Measurements from ENCODE around the gene ANKRD12.

ANKRD12 gene

GRCh38 chr18:9287036-9287435 is 150.5 kb downstream of the ANKRD12 start:
- Histone ChIP-seq H3K4me3 (ENCODE audit: extremely low read depth, insufficient read depth, low read length, poor library complexity, severe bottlenecking) (no peak overlapping the region), H3K27ac (ENCODE audit: low read depth, low read length, severe bottlenecking) (no peak overlapping the region), H3K36me3 (ENCODE audit: control insufficient read depth, insufficient read depth, low read length) (no peaks in the 10 kb centered on the region), H3K4me1 (ENCODE audit: control insufficient read depth, insufficient read depth, low read length, poor library complexity, severe bottlenecking) (peaks cover 4% of the 10 kb centered on the region), H3K9me3 (ENCODE audit: control insufficient read depth, low read length) (no peaks in the 10 kb centered on the region)
- 100% methylated on average over 2 of the region's 7 CpGs; no CpG with 5 or more reads in 1 of the 2 experiments for WGBS, 2 experiments (ENCODE audit: insufficient coverage in 2 of 2)

GRCh38 chr18:9289698-9290097 is 153.1 kb downstream of the ANKRD12 start:
- H3K4me3 ChIP-seq (ENCODE audit: extremely low read depth, insufficient read depth, low read length, poor library complexity, severe bottlenecking) = no peak overlapping the region
- peaks cover 13% of the 10 kb centered on the region for H3K9me3 ChIP-seq (ENCODE audit: control insufficient read depth, low read length)
- no peak overlapping the region for H3K27ac ChIP-seq (ENCODE audit: low read depth, low read length, severe bottlenecking)
- no peaks in the 10 kb centered on the region for H3K4me1 ChIP-seq (ENCODE audit: control insufficient read depth, insufficient read depth, low read length, poor library complexity, severe bottlenecking)
- no peaks in the 10 kb centered on the region for H3K36me3 ChIP-seq (ENCODE audit: control insufficient read depth, insufficient read depth, low read length)

GRCh38 chr18:9290156-9290555 is 153.6 kb downstream of the ANKRD12 start:
- H3K27ac ChIP-seq (ENCODE audit: low read depth, low read length, severe bottlenecking) = no peak overlapping the region
- no peaks in the 10 kb centered on the region for H3K36me3 ChIP-seq (ENCODE audit: control insufficient read depth, insufficient read depth, low read length)
- H3K4me3 ChIP-seq (ENCODE audit: extremely low read depth, insufficient read depth, low read length, poor library complexity, severe bottlenecking) = no peak overlapping the region
- peaks cover 13% of the 10 kb centered on the region for H3K9me3 ChIP-seq (ENCODE audit: control insufficient read depth, low read length)
- no peaks in the 10 kb centered on the region for H3K4me1 ChIP-seq (ENCODE audit: control insufficient read depth, insufficient read depth, low read length, poor library complexity, severe bottlenecking)

- Histone ChIP-seq H3K9me3 (ENCODE audit: control insufficient read depth, low read length) (peaks cover 25% of the 10 kb centered on the region), H3K4me1 (ENCODE audit: control insufficient read depth, insufficient read depth, low read length, poor library complexity, severe bottlenecking) (no peaks in the 10 kb centered on the region), H3K27ac (ENCODE audit: low read depth, low read length, severe bottlenecking) (no peak overlapping the region), H3K4me3 (ENCODE audit: extremely low read depth, insufficient read depth, low read length, poor library complexity, severe bottlenecking) (no peak overlapping the region), H3K36me3 (ENCODE audit: control insufficient read depth, insufficient read depth, low read length) (no peaks in the 10 kb centered on the region)
- WGBS, 2 experiments (ENCODE audit: insufficient coverage in 2 of 2) = 94 to 100% methylated on average over 2 of the region's 2 CpGs
These were observed 155.5 kb downstream of the ANKRD12 start for GRCh38 chr18:9292047-9292446.

- no peaks in the 10 kb centered on the region for H3K4me1 ChIP-seq (ENCODE audit: control insufficient read depth, insufficient read depth, low read length, poor library complexity, severe bottlenecking)
- H3K36me3 ChIP-seq (ENCODE audit: control insufficient read depth, insufficient read depth, low read length) = no peaks in the 10 kb centered on the region
- H3K27ac ChIP-seq (ENCODE audit: low read depth, low read length, severe bottlenecking) = no peak overlapping the region
- H3K9me3 ChIP-seq (ENCODE audit: control insufficient read depth, low read length) = peaks cover 25% of the 10 kb centered on the region
- no peak overlapping the region for H3K4me3 ChIP-seq (ENCODE audit: extremely low read depth, insufficient read depth, low read length, poor library complexity, severe bottlenecking)
- 100% methylated on average over 1 of the region's 1 CpG; no CpG with 5 or more reads in 1 of the 2 experiments for WGBS, 2 experiments (ENCODE audit: insufficient coverage in 2 of 2)
These were observed 157.4 kb downstream of the ANKRD12 start for GRCh38 chr18:9293948-9294347.

- 88 to 100% methylated on average over 10 to 12 of the region's 15 CpGs for WGBS, 2 experiments (ENCODE audit: insufficient coverage in 2 of 2)
- no peaks in the 10 kb centered on the region for H3K36me3 ChIP-seq (ENCODE audit: control insufficient read depth, insufficient read depth, low read length)
- no peak overlapping the region for H3K27ac ChIP-seq (ENCODE audit: low read depth, low read length, severe bottlenecking)
- no peaks in the 10 kb centered on the region for H3K4me1 ChIP-seq (ENCODE audit: control insufficient read depth, insufficient read depth, low read length, poor library complexity, severe bottlenecking)
- peaks cover 25% of the 10 kb centered on the region for H3K9me3 ChIP-seq (ENCODE audit: control insufficient read depth, low read length)
- no peak overlapping the region for H3K4me3 ChIP-seq (ENCODE audit: extremely low read depth, insufficient read depth, low read length, poor library complexity, severe bottlenecking)
These were observed 159.8 kb downstream of the ANKRD12 start for GRCh38 chr18:9296233-9297006.

- Histone ChIP-seq H3K4me1 (ENCODE audit: control insufficient read depth, insufficient read depth, low read length, poor library complexity, severe bottlenecking) (no peaks in the 10 kb centered on the region), H3K36me3 (ENCODE audit: control insufficient read depth, insufficient read depth, low read length) (no peaks in the 10 kb centered on the region), H3K27ac (ENCODE audit: low read depth, low read length, severe bottlenecking) (no peak overlapping the region), H3K9me3 (ENCODE audit: control insufficient read depth, low read length) (peaks cover 25% of the 10 kb centered on the region), H3K4me3 (ENCODE audit: extremely low read depth, insufficient read depth, low read length, poor library complexity, severe bottlenecking) (no peak overlapping the region)
- 97 to 98% methylated on average over 21 to 22 of the region's 24 CpGs for WGBS, 2 experiments (ENCODE audit: insufficient coverage in 2 of 2)
These were observed 160.4 kb downstream of the ANKRD12 start for GRCh38 chr18:9297007-9297393.

- Histone ChIP-seq H3K9me3 (ENCODE audit: control insufficient read depth, low read length) (peaks cover 7% of the 10 kb centered on the region), H3K4me1 (ENCODE audit: control insufficient read depth, insufficient read depth, low read length, poor library complexity, severe bottlenecking) (no peaks in the 10 kb centered on the region), H3K27ac (ENCODE audit: low read depth, low read length, severe bottlenecking) (no peak overlapping the region), H3K36me3 (ENCODE audit: control insufficient read depth, insufficient read depth, low read length) (no peaks in the 10 kb centered on the region), H3K4me3 (ENCODE audit: extremely low read depth, insufficient read depth, low read length, poor library complexity, severe bottlenecking) (no peak overlapping the region)
- WGBS, 2 experiments (ENCODE audit: insufficient coverage in 2 of 2) = 88 to 91% methylated on average over 5 to 6 of the region's 6 CpGs
These were observed 167.9 kb downstream of the ANKRD12 start for GRCh38 chr18:9304388-9305070.

- Histone ChIP-seq H3K27ac (ENCODE audit: low read depth, low read length, severe bottlenecking) (no peak overlapping the region), H3K9me3 (ENCODE audit: control insufficient read depth, low read length) (no peaks in the 10 kb centered on the region), H3K4me3 (ENCODE audit: extremely low read depth, insufficient read depth, low read length, poor library complexity, severe bottlenecking) (no peak overlapping the region), H3K4me1 (ENCODE audit: control insufficient read depth, insufficient read depth, low read length, poor library complexity, severe bottlenecking) (no peaks in the 10 kb centered on the region), H3K36me3 (ENCODE audit: control insufficient read depth, insufficient read depth, low read length) (no peaks in the 10 kb centered on the region)
- whole genome bisulfite sequencing, 2 experiments (ENCODE audit: insufficient coverage in 2 of 2) = no CpG with 5 or more reads among the region's 1 CpG
These were observed 182.8 kb downstream of the ANKRD12 start for GRCh38 chr18:9319333-9319732.

GRCh38 chr18:9321017-9321452 is 184.5 kb downstream of the ANKRD12 start:
- H3K9me3 ChIP-seq (ENCODE audit: control insufficient read depth, low read length) = no peaks in the 10 kb centered on the region
- H3K4me1 ChIP-seq (ENCODE audit: control insufficient read depth, insufficient read depth, low read length, poor library complexity, severe bottlenecking) = no peaks in the 10 kb centered on the region
- H3K27ac ChIP-seq (ENCODE audit: low read depth, low read length, severe bottlenecking) = no peak overlapping the region
- H3K4me3 ChIP-seq (ENCODE audit: extremely low read depth, insufficient read depth, low read length, poor library complexity, severe bottlenecking) = no peak overlapping the region
- H3K36me3 ChIP-seq (ENCODE audit: control insufficient read depth, insufficient read depth, low read length) = no peaks in the 10 kb centered on the region
- 86 to 100% methylated on average over 1 of the region's 4 CpGs for WGBS, 2 experiments (ENCODE audit: insufficient coverage in 2 of 2)

- no peaks in the 10 kb centered on the region for H3K4me1 ChIP-seq (ENCODE audit: control insufficient read depth, insufficient read depth, low read length, poor library complexity, severe bottlenecking)
- 92 to 94% methylated on average over 3 of the region's 4 CpGs for WGBS, 2 experiments (ENCODE audit: insufficient coverage in 2 of 2)
- H3K9me3 ChIP-seq (ENCODE audit: control insufficient read depth, low read length) = no peaks in the 10 kb centered on the region
- H3K4me3 ChIP-seq (ENCODE audit: extremely low read depth, insufficient read depth, low read length, poor library complexity, severe bottlenecking) = no peak overlapping the region
- no peak overlapping the region for H3K27ac ChIP-seq (ENCODE audit: low read depth, low read length, severe bottlenecking)
- H3K36me3 ChIP-seq (ENCODE audit: control insufficient read depth, insufficient read depth, low read length) = no peaks in the 10 kb centered on the region
These were observed 185.2 kb downstream of the ANKRD12 start for GRCh38 chr18:9321736-9322135.
